ENCODE data around the gene TTI1.

DNA sequence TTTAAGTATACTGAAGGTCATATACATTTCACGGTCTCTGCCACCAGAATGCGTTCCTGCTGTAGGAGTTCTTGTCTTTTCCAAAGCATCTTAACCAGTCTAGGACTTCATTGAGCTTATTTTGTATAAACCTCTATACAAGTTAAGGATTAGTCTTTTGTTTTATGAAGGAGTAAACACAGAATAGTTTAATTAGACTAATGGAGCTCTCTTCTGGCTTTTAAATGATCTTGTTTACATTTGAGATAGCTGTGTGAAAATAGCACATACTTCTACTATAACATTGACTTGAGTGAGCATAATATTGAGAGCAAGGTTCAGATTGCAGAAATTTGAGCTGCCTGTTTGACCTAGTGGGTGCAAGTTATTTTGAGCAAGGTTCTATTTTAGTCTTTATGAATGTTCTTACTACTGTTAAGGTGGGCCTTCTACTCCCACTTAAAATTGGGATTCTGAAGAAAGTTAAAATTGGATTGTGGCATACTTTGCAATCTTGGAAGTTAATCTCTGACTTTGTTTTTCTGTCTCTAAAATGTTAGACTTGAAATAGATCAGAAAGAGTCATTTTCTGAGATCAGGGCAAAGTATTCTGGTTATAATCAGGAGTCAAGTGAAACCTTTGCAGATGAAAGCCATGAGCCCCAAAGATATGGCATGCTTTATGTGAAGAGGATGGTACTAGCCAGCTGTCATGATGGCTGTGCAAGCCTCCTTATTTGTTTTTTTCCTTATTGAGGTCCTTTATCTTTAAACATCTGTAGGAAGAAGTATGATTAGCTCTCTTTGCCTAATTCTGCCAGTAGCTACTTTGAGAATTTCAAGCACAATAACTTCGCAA is 42.1 kb upstream of the TTI1 start:
- TF ChIP-seq, protein P1, sequence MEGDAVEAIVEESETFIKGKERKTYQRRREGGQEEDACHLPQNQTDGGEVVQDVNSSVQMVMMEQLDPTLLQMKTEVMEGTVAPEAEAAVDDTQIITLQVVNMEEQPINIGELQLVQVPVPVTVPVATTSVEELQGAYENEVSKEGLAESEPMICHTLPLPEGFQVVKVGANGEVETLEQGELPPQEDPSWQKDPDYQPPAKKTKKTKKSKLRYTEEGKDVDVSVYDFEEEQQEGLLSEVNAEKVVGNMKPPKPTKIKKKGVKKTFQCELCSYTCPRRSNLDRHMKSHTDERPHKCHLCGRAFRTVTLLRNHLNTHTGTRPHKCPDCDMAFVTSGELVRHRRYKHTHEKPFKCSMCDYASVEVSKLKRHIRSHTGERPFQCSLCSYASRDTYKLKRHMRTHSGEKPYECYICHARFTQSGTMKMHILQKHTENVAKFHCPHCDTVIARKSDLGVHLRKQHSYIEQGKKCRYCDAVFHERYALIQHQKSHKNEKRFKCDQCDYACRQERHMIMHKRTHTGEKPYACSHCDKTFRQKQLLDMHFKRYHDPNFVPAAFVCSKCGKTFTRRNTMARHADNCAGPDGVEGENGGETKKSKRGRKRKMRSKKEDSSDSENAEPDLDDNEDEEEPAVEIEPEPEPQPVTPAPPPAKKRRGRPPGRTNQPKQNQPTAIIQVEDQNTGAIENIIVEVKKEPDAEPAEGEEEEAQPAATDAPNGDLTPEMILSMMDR (IDR thresholded peaks at IDR 0.05) = no peak
- no peak for TF ChIP-seq POLR2A (IDR thresholded peaks at IDR 0.05)
